T-helper 1 cell (primary cell): Measurements from ENCODE around the gene TMEM247.

Experiments used
- DNase-seq, 5 donors: peaks; one replicate each; pipeline ENCODE4 v3.0.0-alpha.2; 2012 to 2020

The TMEM247 gene

GRCh38 chr2:46490521-46491141 is 11.3 kb downstream of the TMEM247 start:
- no peak for DNase-seq

GRCh38 chr2:46492301-46492700 is 12.9 kb downstream of the TMEM247 start:
- no peak for DNase-seq

- peak in 1 of 5 donors; percentile 13 for DNase-seq
Observed at GRCh38 chr2:46493241-46493970, 14.0 kb downstream of the TMEM247 start.

- DNase-seq, result no peak
Observed at GRCh38 chr2:46493971-46494250, 14.5 kb downstream of the TMEM247 start.

GRCh38 chr2:46494596-46494995 is 15.2 kb downstream of the TMEM247 start:
- no peak for DNase-seq

GRCh38 chr2:46495231-46496030 is 16.1 kb downstream of the TMEM247 start:
- DNase-seq, result no peak

GRCh38 chr2:46497766-46498165 is 18.4 kb downstream of the TMEM247 start:
- DNase-seq, result no peak

- no peak for DNase-seq
Observed at GRCh38 chr2:46498681-46499080, 19.3 kb downstream of the TMEM247 start.

GRCh38 chr2:46499392-46499785 is 20.0 kb downstream of the TMEM247 start:
- DNase-seq, result no peak

- no peak for DNase-seq
Observed at GRCh38 chr2:46500801-46501200, 21.4 kb downstream of the TMEM247 start.

GRCh38 chr2:46502291-46502885 is 23.0 kb downstream of the TMEM247 start:
- no peak for DNase-seq

- no peak for DNase-seq
Observed at GRCh38 chr2:46503686-46504085, 24.3 kb downstream of the TMEM247 start.

- no peak for DNase-seq
Observed at GRCh38 chr2:46504221-46504620, 24.9 kb downstream of the TMEM247 start.

GRCh38 chr2:46504685-46505471 is 25.5 kb downstream of the TMEM247 start:
- no peak for DNase-seq

GRCh38 chr2:46505472-46505783 is 26.1 kb downstream of the TMEM247 start:
- DNase-seq, result no peak

- DNase-seq, result no peak
Observed at GRCh38 chr2:46506131-46506706, 26.9 kb downstream of the TMEM247 start.

- DNase-seq, result no peak
Observed at GRCh38 chr2:46508312-46508711, 28.9 kb downstream of the TMEM247 start.

GRCh38 chr2:46508759-46509158 is 29.4 kb downstream of the TMEM247 start:
- DNase-seq, result no peak

GRCh38 chr2:46509804-46510203 is 30.4 kb downstream of the TMEM247 start:
- no peak for DNase-seq

- DNase-seq, result no peak
Observed at GRCh38 chr2:46510598-46511177, 31.3 kb downstream of the TMEM247 start.

- no peak for DNase-seq
Observed at GRCh38 chr2:46512185-46512584, 32.8 kb downstream of the TMEM247 start.

- no peak for DNase-seq
Observed at GRCh38 chr2:46514738-46515137, 35.4 kb downstream of the TMEM247 start.
